Body of pancreas (tissue), 4 donors: Measurements from ENCODE around the gene CDH6. TPM values are rescaled to one million over a fixed set of nuclear protein-coding genes. Genes with fewer than 3 reads are reported as not detected.

ENCODE experiments used
- ATAC-seq: fragments of 150-250 bp; one replicate; pipeline ENCODE4 v1.9.1; 2016
- DNase-seq, 4 donors: peaks; one replicate each; pipeline ENCODE4 v3.0.0-alpha.2; 2019
- H3K27ac ChIP-seq, 4 donors: fragments of 200-600 bp; sonication (generic); 1 replicate in 3 of 4; 2 replicates in 1 of 4; pipeline versions ENCODE4 v1.5.1 to v1.6.1; 2016 to 2019; ENCODE audit warnings: mild to moderate bottlenecking in 1 of 4, mixed read lengths in 1 of 4, moderate library complexity in 1 of 4
- H3K27me3 ChIP-seq, 2 donors: fragments of 200-600 bp; sonication (generic); one replicate each; pipeline ENCODE4 v1.6.0; 2016; ENCODE audit warnings: mild to moderate bottlenecking in 1 of 2
- H3K36me3 ChIP-seq, 2 donors: fragments of 200-600 bp; sonication (generic); replicated peaks in 1 of 2; 2 replicates each; pipeline ENCODE4 v1.5.1; 2016; ENCODE audit warnings: low read depth in 2 of 2; ENCODE audit not compliant: insufficient read depth in 1 of 2
- H3K4me1 ChIP-seq: fragments of 200-600 bp; sonication (generic); one replicate; pipeline ENCODE4 v1.6.0; 2016
- H3K4me3 ChIP-seq, 2 donors: fragments of 200-600 bp; sonication (generic); 1 replicate in 1 of 2; 2 replicates in 1 of 2; pipeline ENCODE4 v1.5.1; 2016 to 2019
- H3K9me3 ChIP-seq, 3 donors: fragments of 200-600 bp; sonication (generic); 1 replicate in 2 of 3; 2 replicates in 1 of 3; pipeline ENCODE4 v1.5.1; 2016
- POLR2A ChIP-seq, 3 donors: fragments of 450-650 bp; IDR thresholded peaks; one replicate each; pipeline ENCODE4 v1.6.1; 2016; ENCODE audit warnings: antibody characterized with exemption in 3 of 3, mild to moderate bottlenecking in 2 of 3
- WGBS, 2 donors: methylation state at CpG; one replicate each; pipeline ENCODE4 v1.1.5; 2017; 5-methylcytosine and 5-hydroxymethylcytosine counted together
- intact Hi-C: fragments of 100-400 bp; cut with DNase I; formaldehyde crosslinking; loops from one replicate; pipeline ENCODE4 v1.15.1; 2023
- total RNA-seq, 2 donors: library from RNA; depleted of rRNA; stranded (reverse); fragments of >200 nt; gene quantifications; one replicate each; pipeline ENCODE4 v1.1.0, GENCODE V29; 2016
- TF ChIP-seq, protein P1 (sequence below), 7 experiments: fragments of 450-650 bp in 4 of 7; fragments of 200-600 bp in 3 of 7; sonication (generic) in 3 of 7; IDR thresholded peaks; one replicate each; pipeline ENCODE4 v1.5.1; 2016 to 2019; ENCODE audit warnings: antibody characterized with exemption in 7 of 7

Gene CDH6
- total RNA-seq, 2 donors from 2014 or later, result 0.78 to 0.99 TPM

- WGBS, 2 donors, result 10 to 28% methylated on average over 1 of the region's 1 CpG
- ATAC-seq, result no peak
- intact Hi-C loops, result no loop called here
Measured at GRCh38 chr5:31372124-31372523, 178.6 kb downstream of the CDH6 start.

GRCh38 chr5:31375999-31376720 lies 182.7 kb downstream of the CDH6 start:
- WGBS, 2 donors, result 65 to 75% methylated on average over 10 of the region's 10 CpGs

More at GRCh38 chr5:31372124-31372523, 178.6 kb downstream of the CDH6 start:
- H3K9me3 ChIP-seq, result no peaks in the 10 kb centered on the region
- no peaks in the 10 kb centered on the region for H3K36me3 ChIP-seq
- H3K27me3 ChIP-seq, result no peaks in the 10 kb centered on the region
- H3K4me3 ChIP-seq, result no peak overlapping the region
- no peaks in the 10 kb centered on the region for H3K4me1 ChIP-seq
- no peak for TF ChIP-seq POLR2A (IDR thresholded peaks at IDR 0.05)
- TF ChIP-seq, protein P1, sequence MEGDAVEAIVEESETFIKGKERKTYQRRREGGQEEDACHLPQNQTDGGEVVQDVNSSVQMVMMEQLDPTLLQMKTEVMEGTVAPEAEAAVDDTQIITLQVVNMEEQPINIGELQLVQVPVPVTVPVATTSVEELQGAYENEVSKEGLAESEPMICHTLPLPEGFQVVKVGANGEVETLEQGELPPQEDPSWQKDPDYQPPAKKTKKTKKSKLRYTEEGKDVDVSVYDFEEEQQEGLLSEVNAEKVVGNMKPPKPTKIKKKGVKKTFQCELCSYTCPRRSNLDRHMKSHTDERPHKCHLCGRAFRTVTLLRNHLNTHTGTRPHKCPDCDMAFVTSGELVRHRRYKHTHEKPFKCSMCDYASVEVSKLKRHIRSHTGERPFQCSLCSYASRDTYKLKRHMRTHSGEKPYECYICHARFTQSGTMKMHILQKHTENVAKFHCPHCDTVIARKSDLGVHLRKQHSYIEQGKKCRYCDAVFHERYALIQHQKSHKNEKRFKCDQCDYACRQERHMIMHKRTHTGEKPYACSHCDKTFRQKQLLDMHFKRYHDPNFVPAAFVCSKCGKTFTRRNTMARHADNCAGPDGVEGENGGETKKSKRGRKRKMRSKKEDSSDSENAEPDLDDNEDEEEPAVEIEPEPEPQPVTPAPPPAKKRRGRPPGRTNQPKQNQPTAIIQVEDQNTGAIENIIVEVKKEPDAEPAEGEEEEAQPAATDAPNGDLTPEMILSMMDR (IDR thresholded peaks at IDR 0.05), result no peak
- no peak for DNase-seq
- H3K27ac ChIP-seq, result no peak overlapping the region

GRCh38 chr5:31377274-31377946 lies 183.9 kb downstream of the CDH6 start:
- intact Hi-C loops, result no loop called here

More at GRCh38 chr5:31375999-31376720, 182.7 kb downstream of the CDH6 start:
- no peaks in the 10 kb centered on the region for H3K9me3 ChIP-seq
- DNase-seq (no peak), ATAC-seq (no peak)
- H3K27ac ChIP-seq, result no peak overlapping the region
- no peaks in the 10 kb centered on the region for H3K27me3 ChIP-seq
- H3K4me3 ChIP-seq, result no peak overlapping the region
- no peaks in the 10 kb centered on the region for H3K4me1 ChIP-seq
- intact Hi-C loops, result no loop called here
- no peak for TF ChIP-seq POLR2A (IDR thresholded peaks at IDR 0.05)
- TF ChIP-seq, protein P1 (IDR thresholded peaks at IDR 0.05), result no peak
- H3K36me3 ChIP-seq, result no peaks in the 10 kb centered on the region

GRCh38 chr5:31378136-31378535 lies 184.7 kb downstream of the CDH6 start:
- H3K4me3 ChIP-seq, result no peak overlapping the region
- H3K9me3 ChIP-seq, result no peaks in the 10 kb centered on the region
- no peak overlapping the region for H3K27ac ChIP-seq
- H3K36me3 ChIP-seq, result no peaks in the 10 kb centered on the region
- no peak for TF ChIP-seq POLR2A (IDR thresholded peaks at IDR 0.05)
- H3K4me1 ChIP-seq, result no peaks in the 10 kb centered on the region
- no peak for DNase-seq
- no peaks in the 10 kb centered on the region for H3K27me3 ChIP-seq
- no peak for ATAC-seq
- intact Hi-C loops, result no loop called here

More at GRCh38 chr5:31377274-31377946, 183.9 kb downstream of the CDH6 start:
- Histone ChIP-seq H3K27me3 (no peaks in the 10 kb centered on the region), H3K4me1 (no peaks in the 10 kb centered on the region), H3K4me3 (no peak overlapping the region), H3K9me3 (no peaks in the 10 kb centered on the region), H3K27ac (no peak overlapping the region), H3K36me3 (no peaks in the 10 kb centered on the region)
- ATAC-seq (no peak), DNase-seq (no peak)
- TF ChIP-seq, protein P1 (IDR thresholded peaks at IDR 0.05), result no peak
- no peak for TF ChIP-seq POLR2A (IDR thresholded peaks at IDR 0.05)
- whole genome bisulfite sequencing, 2 donors, result 68 to 69% methylated on average over 6 of the region's 6 CpGs
